GM23338 (cell line): ENCODE data around the gene ATP5MC2. TPM values are rescaled to one million over a fixed set of nuclear protein-coding genes. Genes with fewer than 3 reads are reported as not detected.

Source experiments
- ATAC-seq: fragments of 200-7000 bp; cut with Tn5 transposase; 3 replicates; pipeline ENCODE4 v1.9.1; 2020
- DNase-seq: peaks from one replicate; pipeline ENCODE4 v3.0.0-alpha.2; 2015; ENCODE audit warnings: low spot score
- H2AFZ ChIP-seq: fragments of 200-600 bp; sonication (generic); 2 replicates; pipeline ENCODE4 v1.8.0; 2016; ENCODE audit warnings: antibody characterized with exemption, mild to moderate bottlenecking, moderate library complexity
- H3F3A ChIP-seq: fragments of 200-600 bp; sonication (generic); replicated peaks from 2 replicates; pipeline ENCODE4 v1.8.0; 2017; ENCODE audit warnings: antibody characterized with exemption, mixed run types, low read depth
- H3K27ac ChIP-seq: fragments of 200-600 bp; sonication (generic); 2 replicates; pipeline ENCODE4 v1.6.1; 2016; ENCODE audit warnings: low read depth
- H3K27me3 ChIP-seq: fragments of 200-600 bp; sonication (generic); 2 replicates; pipeline ENCODE4 v1.8.0; 2016; ENCODE audit warnings: mild to moderate bottlenecking, mixed run types, moderate library complexity; ENCODE audit not compliant: insufficient read depth
- H3K36me3 ChIP-seq: fragments of 200-600 bp; sonication (generic); 2 replicates; pipeline ENCODE4 v1.8.0; 2016; ENCODE audit warnings: mild to moderate bottlenecking; ENCODE audit not compliant: insufficient read depth
- H3K4me1 ChIP-seq: fragments of 200-600 bp; sonication (generic); 2 replicates; pipeline ENCODE4 v1.8.0; 2016; ENCODE audit warnings: mild to moderate bottlenecking, moderate library complexity; ENCODE audit not compliant: insufficient read depth
- H3K4me2 ChIP-seq: fragments of 200-600 bp; sonication (generic); 2 replicates; pipeline ENCODE4 v1.7.1; 2017; ENCODE audit warnings: mixed run types
- H3K4me3 ChIP-seq: fragments of 200-600 bp; sonication (generic); 2 replicates; pipeline ENCODE4 v1.6.1; 2016; ENCODE audit warnings: mixed run types
- H3K79me2 ChIP-seq: fragments of 200-600 bp; sonication (generic); replicated peaks from 2 replicates; pipeline ENCODE4 v1.8.0; 2017; ENCODE audit warnings: mild to moderate bottlenecking; ENCODE audit not compliant: insufficient read depth
- H3K9me2 ChIP-seq: fragments of 200-600 bp; sonication (generic); 2 replicates; pipeline ENCODE4 v1.8.0; 2017; ENCODE audit not compliant: insufficient read depth
- H4K20me1 ChIP-seq: fragments of 200-600 bp; sonication (generic); replicated peaks from 2 replicates; pipeline ENCODE4 v1.8.0; 2017; ENCODE audit warnings: mild to moderate bottlenecking; ENCODE audit not compliant: insufficient read depth
- H3K27ac Mint-ChIP-seq: 2 replicates; pipeline ENCODE4 v1.8.0; 2020; ENCODE audit warnings: inconsistent platforms, mild to moderate bottlenecking, moderate library complexity, mixed read lengths
- H3K27me3 Mint-ChIP-seq: 3 replicates; pipeline ENCODE4 v1.8.0; 2022; ENCODE audit warnings: low read depth, mild to moderate bottlenecking, moderate library complexity, mixed read lengths, inconsistent platforms; ENCODE audit not compliant: insufficient read depth, poor library complexity
- H3K36me3 Mint-ChIP-seq: 3 replicates; pipeline ENCODE4 v1.8.0; 2021; ENCODE audit warnings: low read depth, mild to moderate bottlenecking, inconsistent platforms, moderate library complexity, mixed read lengths
- H3K4me1 Mint-ChIP-seq: 3 replicates; pipeline ENCODE4 v1.8.0; 2020; ENCODE audit warnings: mild to moderate bottlenecking, inconsistent platforms, mixed read lengths
- H3K4me3 Mint-ChIP-seq: 3 replicates; pipeline ENCODE4 v1.8.0; 2021; ENCODE audit warnings: moderate library complexity, mild to moderate bottlenecking, inconsistent platforms, mixed read lengths
- H3K9me3 Mint-ChIP-seq: 3 replicates; pipeline ENCODE4 v1.8.0; 2020; ENCODE audit warnings: moderate library complexity, mild to moderate bottlenecking, inconsistent platforms, mixed read lengths
- CTCF ChIP-seq, 2 experiments: fragments of 200-600 bp in 1 of 2; sonication (generic) in 1 of 2; conservative IDR thresholded peaks; 2 replicates each; pipeline versions ENCODE4 v1.5.1 to v1.6.1; 2016 to 2017; ENCODE audit warnings: antibody characterized with exemption in 2 of 2, low read depth in 2 of 2, mild to moderate bottlenecking in 2 of 2, moderate library complexity in 1 of 2
- ETS1 ChIP-seq: IDR thresholded peaks from 2 replicates; pipeline ENCODE4 v1.6.1; 2016; ENCODE audit warnings: antibody characterized with exemption
- EZH2 ChIP-seq: fragments of 200-600 bp; sonication (generic); IDR thresholded peaks from one replicate; pipeline ENCODE4 v1.8.0; 2017; ENCODE audit warnings: antibody characterized with exemption, mild to moderate bottlenecking, low read depth; ENCODE audit not compliant: unreplicated experiment
- JUNB ChIP-seq: IDR thresholded peaks from one replicate; pipeline ENCODE4 v1.6.1; 2016; ENCODE audit warnings: antibody characterized with exemption; ENCODE audit not compliant: unreplicated experiment
- NANOG ChIP-seq: IDR thresholded peaks from 2 replicates; pipeline ENCODE4 v1.6.1; 2016; ENCODE audit warnings: antibody characterized with exemption, borderline replicate concordance
- POLR2AphosphoS5 ChIP-seq: IDR thresholded peaks from 2 replicates; pipeline ENCODE4 v1.6.1; 2016; ENCODE audit warnings: antibody characterized with exemption, low read depth
- STAT1 ChIP-seq: IDR thresholded peaks from one replicate; pipeline ENCODE4 v1.6.1; 2016; ENCODE audit warnings: antibody characterized with exemption; ENCODE audit not compliant: unreplicated experiment
- ZNF331 ChIP-seq: fragments of 250-450 bp; sonication (Bioruptor Pico); IDR thresholded peaks from 2 replicates; pipeline ENCODE4 v1.5.0; 2020; ENCODE audit warnings: low read depth, mild to moderate bottlenecking, moderate library complexity
- ZNF462 ChIP-seq: fragments of 250-450 bp; sonication (Bioruptor Pico); IDR thresholded peaks from 2 replicates; pipeline ENCODE4 v1.5.0; 2020; ENCODE audit warnings: mild to moderate bottlenecking, moderate library complexity
- polyA plus RNA-seq: library from polyadenylated mRNA; unstranded; fragments of >200 nt; fragmentation: Nextera tagmentation; extraction: Ambion mirVana; gene quantifications from 2 replicates; pipeline ENCODE4 v1.2.1, GENCODE V29; 2016
- total RNA-seq: library from RNA; depleted of rRNA; stranded (reverse); fragments of >200 nt; shearing (Covaris generic); gene quantifications from 2 replicates; pipeline ENCODE4 v1.2.3, GENCODE V29; 2014

Gene ATP5MC2
- total and polyA plus RNA-seq, 2 experiments from 2014 or later: 362 to 821 TPM

- Histone ChIP-seq H3K27ac (no peak overlapping the region), H3K4me2 (no peak overlapping the region), H3K27me3 (no peaks in the 10 kb centered on the region), H3K9me2 (no peaks in the 10 kb centered on the region), H4K20me1 (no peaks in the 10 kb centered on the region), H3K4me3 (no peak overlapping the region), H3K79me2 (peaks cover 52% of the 10 kb centered on the region), H3K36me3 (no peaks in the 10 kb centered on the region), H3K4me1 (peaks cover 22% of the 10 kb centered on the region), H3F3A (no peaks in the 10 kb centered on the region), H2AFZ (no peak overlapping the region)
- H3K4me1 Mint-ChIP-seq: peaks cover 33% of the 10 kb centered on the region
- no peaks in the 10 kb centered on the region for H3K36me3 Mint-ChIP-seq
- ATAC-seq (no peak), DNase-seq (no peak)
- H3K27ac Mint-ChIP-seq: no peak overlapping the region
- H3K27me3 Mint-ChIP-seq: peaks cover 6% of the 10 kb centered on the region
- TF ChIP-seq EZH2 (no peak), CTCF (conservative IDR thresholded peaks at IDR 0.05; ENCODE audit: low read depth in 2 of 2) (no peak), ETS1 (no peak), NANOG (no peak)
- H3K4me3 Mint-ChIP-seq: no peak overlapping the region
- no peaks in the 10 kb centered on the region for H3K9me3 Mint-ChIP-seq
These were observed 53.2 kb downstream of the ATP5MC2 start for GRCh38 chr12:53622724-53623123.

DNA sequence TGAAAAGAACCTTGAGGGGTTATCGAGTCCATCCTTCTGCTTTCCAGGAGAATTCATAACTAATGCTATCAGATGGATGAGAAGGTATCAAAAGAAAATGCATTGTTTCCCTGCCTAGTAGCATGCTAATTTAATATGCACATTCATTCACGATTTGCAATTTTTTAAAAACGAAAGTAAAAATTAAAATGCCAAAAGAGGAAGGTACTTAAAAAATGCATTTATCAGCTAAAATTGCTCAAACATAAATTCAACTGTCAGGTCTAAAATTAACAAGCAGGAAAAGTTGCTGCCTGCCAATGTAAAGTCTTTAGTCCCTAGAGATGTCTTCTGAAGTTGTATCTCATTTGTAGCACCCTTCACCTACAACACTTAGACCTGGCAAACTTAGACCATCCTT is 57.6 kb downstream of the ATP5MC2 start:
- Histone ChIP-seq H4K20me1 (0 out of 2 replicates have a peak, but pooled peaks cover 4% of the 10 kb centered on the region), H2AFZ (no peak overlapping the region), H3K4me3 (no peak overlapping the region), H3K27ac (no peak overlapping the region), H3F3A (no peaks in the 10 kb centered on the region), H3K79me2 (peaks cover 46% of the 10 kb centered on the region), H3K36me3 (no peaks in the 10 kb centered on the region), H3K4me1 (no peaks in the 10 kb centered on the region), H3K9me2 (no peaks in the 10 kb centered on the region), H3K27me3 (no peaks in the 10 kb centered on the region), H3K4me2 (no peak overlapping the region)
- Mint-ChIP-seq H3K36me3 (no peaks in the 10 kb centered on the region), H3K9me3 (no peaks in the 10 kb centered on the region), H3K27me3 (no peaks in the 10 kb centered on the region), H3K27ac (no peak overlapping the region), H3K4me3 (no peak overlapping the region), H3K4me1 (peaks cover 9% of the 10 kb centered on the region)
- ATAC-seq: no peak
- DNase-seq: no peak
- TF ChIP-seq POLR2AphosphoS5: no peak
- no peak for TF ChIP-seq CTCF (conservative IDR thresholded peaks at IDR 0.05; ENCODE audit: low read depth in 2 of 2)
- no peak for TF ChIP-seq JUNB
- TF ChIP-seq STAT1: no peak
- TF ChIP-seq ZNF462: no peak
- TF ChIP-seq ETS1: no peak
- no peak for TF ChIP-seq NANOG
- TF ChIP-seq ZNF331: no peak
